H9 (cell line): ENCODE results near the gene FKBP10. TPM values are rescaled to one million over a fixed set of nuclear protein-coding genes. Genes with fewer than 3 reads are reported as not detected.

Experiments used
- DNase-seq: peaks from one replicate; pipeline ENCODE4 v3.0.0-alpha.2; 2017
- H2AFZ ChIP-seq: one replicate; pipeline ENCODE4 v1.6.1; 2013; ENCODE audit warnings: mild to moderate bottlenecking, low read length, control low read depth, moderate library complexity
- H2AK5ac ChIP-seq: 2 replicates; pipeline ENCODE4 v1.6.1; 2013; ENCODE audit warnings: low read length, control low read depth, mixed read lengths; ENCODE audit not compliant: insufficient read length
- H2BK120ac ChIP-seq: one replicate; pipeline ENCODE4 v1.6.1; 2013; ENCODE audit warnings: low read depth, mild to moderate bottlenecking, low read length, control low read depth, inconsistent platforms; ENCODE audit not compliant: poor library complexity, severe bottlenecking
- H2BK12ac ChIP-seq: 2 replicates; pipeline ENCODE4 v1.6.1; 2013; ENCODE audit warnings: low read length, control low read depth, mixed read lengths, low read depth; ENCODE audit not compliant: insufficient read length
- H2BK15ac ChIP-seq: 2 replicates; pipeline ENCODE4 v1.6.1; 2013; ENCODE audit warnings: low read depth, low read length, control low read depth
- H2BK20ac ChIP-seq: one replicate; pipeline ENCODE4 v1.6.1; 2013; ENCODE audit warnings: low read depth, mild to moderate bottlenecking, low read length, control low read depth, inconsistent platforms; ENCODE audit not compliant: poor library complexity, severe bottlenecking
- H2BK5ac ChIP-seq: 2 replicates; pipeline ENCODE4 v1.6.1; 2013; ENCODE audit warnings: low read length, control low read depth, mixed read lengths; ENCODE audit not compliant: insufficient read length
- H3K14ac ChIP-seq: 2 replicates; pipeline ENCODE4 v1.6.1; 2013; ENCODE audit warnings: low read length, control low read depth; ENCODE audit not compliant: insufficient read depth
- H3K18ac ChIP-seq: 2 replicates; pipeline ENCODE4 v1.6.1; 2013; ENCODE audit warnings: low read depth, mild to moderate bottlenecking, mixed read lengths, low read length, control low read depth; ENCODE audit not compliant: insufficient read length
- H3K23ac ChIP-seq: 2 replicates; pipeline ENCODE4 v1.6.1; 2013; ENCODE audit warnings: low read length, control low read depth, mixed read lengths, low read depth; ENCODE audit not compliant: insufficient read length
- H3K23me2 ChIP-seq: 2 replicates; pipeline ENCODE4 v1.6.1; 2013; ENCODE audit warnings: low read depth, mild to moderate bottlenecking, mixed read lengths, low read length, control low read depth; ENCODE audit not compliant: insufficient read length, poor library complexity, severe bottlenecking
- H3K27ac ChIP-seq: 2 replicates; pipeline ENCODE4 v1.5.1; 2013; ENCODE audit warnings: low read length, control low read depth, mixed read lengths, low read depth; ENCODE audit not compliant: insufficient read length
- H3K27me3 ChIP-seq: 2 replicates; pipeline ENCODE4 v1.6.1; 2013; ENCODE audit warnings: low read length, control low read depth, inconsistent platforms; ENCODE audit not compliant: insufficient read depth
- H3K4ac ChIP-seq: 2 replicates; pipeline ENCODE4 v1.6.1; 2013; ENCODE audit warnings: low read depth, mild to moderate bottlenecking, control low read depth, inconsistent platforms, low read length, moderate library complexity
- H3K4me1 ChIP-seq: 2 replicates; pipeline ENCODE4 v1.6.1; 2013; ENCODE audit warnings: low read length, control low read depth, inconsistent platforms; ENCODE audit not compliant: insufficient read depth
- H3K4me2 ChIP-seq: 2 replicates; pipeline ENCODE4 v1.6.1; 2013; ENCODE audit warnings: low read length, control low read depth, mixed read lengths; ENCODE audit not compliant: insufficient read length, insufficient read depth
- H3K56ac ChIP-seq: 2 replicates; pipeline ENCODE4 v1.6.1; 2013; ENCODE audit warnings: low read depth, mild to moderate bottlenecking, mixed read lengths, low read length, control low read depth; ENCODE audit not compliant: insufficient read length
- H3K79me1 ChIP-seq: 2 replicates; pipeline ENCODE4 v1.6.1; 2013; ENCODE audit warnings: low read depth, mild to moderate bottlenecking, moderate library complexity, low read length, control low read depth, inconsistent platforms; ENCODE audit not compliant: insufficient read depth, poor library complexity, severe bottlenecking
- H3K79me2 ChIP-seq: 2 replicates; pipeline ENCODE4 v1.6.1; 2013; ENCODE audit warnings: low read length, control low read depth, inconsistent platforms; ENCODE audit not compliant: insufficient read depth
- H3K9ac ChIP-seq: 2 replicates; pipeline ENCODE4 v1.6.1; 2013; ENCODE audit warnings: low read length, control low read depth, mixed read lengths; ENCODE audit not compliant: insufficient read length; ENCODE audit errors: extremely low read depth
- H3K9me3 ChIP-seq: one replicate; pipeline ENCODE4 v1.6.1; 2013; ENCODE audit warnings: low read depth, low read length, inconsistent platforms; ENCODE audit not compliant: control insufficient read depth
- H3T11ph ChIP-seq: one replicate; pipeline ENCODE4 v1.6.1; 2013; ENCODE audit warnings: mild to moderate bottlenecking, low read length, control low read depth, inconsistent platforms
- H4K20me1 ChIP-seq: one replicate; pipeline ENCODE4 v1.6.1; 2013; ENCODE audit not compliant: control insufficient read depth, insufficient read length, insufficient read depth
- H4K5ac ChIP-seq: 2 replicates; pipeline ENCODE4 v1.6.1; 2013; ENCODE audit warnings: low read depth, mild to moderate bottlenecking, mixed read lengths, low read length, control low read depth; ENCODE audit not compliant: insufficient read length
- H4K8ac ChIP-seq: replicated peaks from 2 replicates; pipeline ENCODE4 v1.6.1; 2013; ENCODE audit warnings: low read length, control low read depth, mixed read lengths, low read depth; ENCODE audit not compliant: insufficient read length
- H4K91ac ChIP-seq: 2 replicates; pipeline ENCODE4 v1.6.1; 2013; ENCODE audit warnings: low read depth, mild to moderate bottlenecking, moderate library complexity, mixed read lengths, low read length, control low read depth; ENCODE audit not compliant: insufficient read length
- H3K27ac Mint-ChIP-seq, 3 experiments: 2 replicates in 2 of 3; 3 replicates in 1 of 3; pipeline ENCODE4 v1.8.0; 2020 to 2021; ENCODE audit warnings: mixed read lengths in 3 of 3, mild to moderate bottlenecking in 1 of 3, moderate library complexity in 1 of 3
- H3K27me3 Mint-ChIP-seq: 2 replicates; pipeline ENCODE4 v1.8.0; 2021; ENCODE audit warnings: low read depth, mild to moderate bottlenecking, moderate library complexity, mixed read lengths
- H3K36me3 Mint-ChIP-seq, 3 experiments: 2 replicates in 2 of 3; 3 replicates in 1 of 3; pipeline ENCODE4 v1.8.0; 2020 to 2021; ENCODE audit warnings: low read depth in 3 of 3, mixed read lengths in 3 of 3; ENCODE audit not compliant: insufficient read depth in 1 of 3
- H3K4me1 Mint-ChIP-seq, 2 experiments: 2 replicates each; pipeline ENCODE4 v1.8.0; 2020; ENCODE audit warnings: mixed read lengths in 2 of 2
- H3K4me3 Mint-ChIP-seq, 2 experiments: 2 replicates in 1 of 2; 3 replicates in 1 of 2; pipeline ENCODE4 v1.8.0; 2020 to 2021; ENCODE audit warnings: mild to moderate bottlenecking in 2 of 2, mixed read lengths in 2 of 2, moderate library complexity in 1 of 2
- H3K9me3 Mint-ChIP-seq, 2 experiments: 2 replicates in 1 of 2; 3 replicates in 1 of 2; pipeline ENCODE4 v1.8.0; 2020; ENCODE audit warnings: mild to moderate bottlenecking in 2 of 2, mixed read lengths in 2 of 2, moderate library complexity in 1 of 2
- WGBS: extraction: QIAGEN DNeasy Blood & Tissue Kit; methylation state at CpG from one replicate; pipeline ENCODE4 v1.1.7; 2013; ENCODE audit warnings: missing lambda C conversion rate, low lambda C conversion rate, mixed read lengths; ENCODE audit not compliant: insufficient read length; ENCODE audit errors: extremely low coverage; 5-methylcytosine and 5-hydroxymethylcytosine counted together
- total RNA-seq: library from RNA; stranded (reverse); gene quantifications from 2 replicates; pipeline ENCODE4 v1.2.1, GENCODE V29; 2021
- TF ChIP-seq, protein P1 (sequence below): fragments of 200-600 bp; sonication (generic); conservative IDR thresholded peaks from 3 replicates; pipeline ENCODE4 v1.8.0; 2021; ENCODE audit warnings: antibody characterized with exemption, mild to moderate bottlenecking

The FKBP10 gene
- total RNA-seq, 1 experiment from 2014 or later: 166 TPM

DNA sequence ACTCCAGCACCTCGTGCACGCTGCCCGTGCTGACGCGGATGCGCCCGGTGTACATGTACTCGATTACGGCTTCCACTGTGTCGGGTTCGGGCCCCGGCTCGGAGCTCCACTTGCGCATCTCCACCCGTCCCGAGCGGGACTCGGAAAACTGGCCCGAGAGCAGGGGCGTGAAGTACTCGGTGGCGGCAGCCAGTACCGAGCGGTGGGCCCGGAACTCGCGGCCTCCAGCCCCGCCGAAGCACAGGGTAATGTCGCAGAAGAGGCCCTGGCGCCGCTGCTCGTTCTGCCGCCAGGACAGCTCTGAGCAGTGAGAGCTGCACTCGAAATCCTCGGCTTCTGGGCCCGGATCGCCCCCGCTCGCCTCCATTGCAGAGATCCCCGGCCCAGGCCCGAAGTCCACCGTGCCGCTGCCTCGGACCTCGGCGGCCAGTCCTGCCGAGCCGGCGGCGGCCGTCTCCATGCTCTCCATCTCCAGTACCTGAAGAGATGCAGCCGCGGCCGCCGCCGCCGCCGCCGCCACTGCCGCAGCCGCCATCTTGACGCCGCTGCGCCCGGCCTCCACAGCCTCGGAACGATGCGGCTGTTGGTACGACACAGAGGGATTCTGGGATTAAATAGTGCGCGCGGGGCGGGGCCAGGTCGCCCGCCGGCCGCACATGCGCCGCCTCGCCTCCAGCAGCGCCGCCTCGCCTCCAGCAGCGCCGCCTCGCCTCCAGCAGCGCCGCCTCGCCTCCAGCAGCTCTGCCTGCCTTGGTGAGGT lies 52.2 kb downstream of the FKBP10 start, which contains the start of gene KLHL11:
Gene KLHL11 (minus strand): TSS at position 588 of the 760 bp plus-strand sequence. CDS start 53 bp downstream, at position 535.
- Mint-ChIP-seq H3K4me1 (peaks cover 19 to 20% of the 10 kb centered on the region in 2 experiments), H3K27me3 (no peaks in the 10 kb centered on the region), H3K4me3 (no peak within 1 kb of the TSS; a peak in 3 of 5 replicates), H3K9me3 (no peaks in the 10 kb centered on the region), H3K27ac (peak within 1 kb of the TSS; percentile 66 to 92 (median 83); a peak in 5 of 7 replicates), H3K36me3 (peaks cover 20 to 37% (median 36%) of the 10 kb centered on the region in 3 experiments; a peak in 6 of 7 replicates)
- H3T11ph ChIP-seq: no peak within 1 kb of the TSS
- H2BK15ac ChIP-seq: no peak within 1 kb of the TSS; the same call in 1 of the 2 replicates
- peaks cover 13% of the 10 kb centered on the region; the same call in 1 of the 2 replicates for H3K79me2 ChIP-seq
- TF ChIP-seq, protein P1, sequence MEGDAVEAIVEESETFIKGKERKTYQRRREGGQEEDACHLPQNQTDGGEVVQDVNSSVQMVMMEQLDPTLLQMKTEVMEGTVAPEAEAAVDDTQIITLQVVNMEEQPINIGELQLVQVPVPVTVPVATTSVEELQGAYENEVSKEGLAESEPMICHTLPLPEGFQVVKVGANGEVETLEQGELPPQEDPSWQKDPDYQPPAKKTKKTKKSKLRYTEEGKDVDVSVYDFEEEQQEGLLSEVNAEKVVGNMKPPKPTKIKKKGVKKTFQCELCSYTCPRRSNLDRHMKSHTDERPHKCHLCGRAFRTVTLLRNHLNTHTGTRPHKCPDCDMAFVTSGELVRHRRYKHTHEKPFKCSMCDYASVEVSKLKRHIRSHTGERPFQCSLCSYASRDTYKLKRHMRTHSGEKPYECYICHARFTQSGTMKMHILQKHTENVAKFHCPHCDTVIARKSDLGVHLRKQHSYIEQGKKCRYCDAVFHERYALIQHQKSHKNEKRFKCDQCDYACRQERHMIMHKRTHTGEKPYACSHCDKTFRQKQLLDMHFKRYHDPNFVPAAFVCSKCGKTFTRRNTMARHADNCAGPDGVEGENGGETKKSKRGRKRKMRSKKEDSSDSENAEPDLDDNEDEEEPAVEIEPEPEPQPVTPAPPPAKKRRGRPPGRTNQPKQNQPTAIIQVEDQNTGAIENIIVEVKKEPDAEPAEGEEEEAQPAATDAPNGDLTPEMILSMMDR: no peak
- no peak within 1 kb of the TSS for H4K8ac ChIP-seq
- no peak within 1 kb of the TSS for H2BK20ac ChIP-seq
- H2BK5ac ChIP-seq: no peak within 1 kb of the TSS
- H3K14ac ChIP-seq: peak within 1 kb of the TSS; percentile 93
- no peak within 1 kb of the TSS for H3K23ac ChIP-seq
- peak within 1 kb of the TSS; percentile 99 for H3K4me2 ChIP-seq
- no peaks in the 10 kb centered on the region for H4K20me1 ChIP-seq
- H3K18ac ChIP-seq: peak within 1 kb of the TSS; percentile 83
- H3K56ac ChIP-seq: no peak within 1 kb of the TSS
- peak within 1 kb of the TSS; percentile 48 for H3K9ac ChIP-seq
- no peak within 1 kb of the TSS for H4K91ac ChIP-seq
- H3K27ac ChIP-seq: no peak within 1 kb of the TSS
- DNase-seq: peak; percentile 97
- H3K4me1 ChIP-seq: peaks cover 5% of the 10 kb centered on the region; the same call in 1 of the 2 replicates
- H4K5ac ChIP-seq: no peak within 1 kb of the TSS
- H3K4ac ChIP-seq: no peak within 1 kb of the TSS
- no peaks in the 10 kb centered on the region for H3K79me1 ChIP-seq
- no peaks in the 10 kb centered on the region for H3K9me3 ChIP-seq
- no CpG with 5 or more reads among the region's 90 CpGs for WGBS
- H3K27me3 ChIP-seq: no peaks in the 10 kb centered on the region
- no peak within 1 kb of the TSS for H2BK120ac ChIP-seq
- H2BK12ac ChIP-seq: no peak within 1 kb of the TSS
- H2AFZ ChIP-seq: no peak within 1 kb of the TSS
- no peak within 1 kb of the TSS for H2AK5ac ChIP-seq
- peaks cover 18% of the 10 kb centered on the region for H3K23me2 ChIP-seq
